ENCODE data around the gene BLM.
"Not testable (repeated sequence)": the region's sequence is repeated elsewhere in the genome, so short reads cannot be mapped to it uniquely, and the experiment has no call there.

BLM gene

GRCh38 chr15:90839187-90840071 is 122.3 kb downstream of the BLM start:
- DNase-seq (ENCODE audit: low read depth) = peak; percentile 39

DNA sequence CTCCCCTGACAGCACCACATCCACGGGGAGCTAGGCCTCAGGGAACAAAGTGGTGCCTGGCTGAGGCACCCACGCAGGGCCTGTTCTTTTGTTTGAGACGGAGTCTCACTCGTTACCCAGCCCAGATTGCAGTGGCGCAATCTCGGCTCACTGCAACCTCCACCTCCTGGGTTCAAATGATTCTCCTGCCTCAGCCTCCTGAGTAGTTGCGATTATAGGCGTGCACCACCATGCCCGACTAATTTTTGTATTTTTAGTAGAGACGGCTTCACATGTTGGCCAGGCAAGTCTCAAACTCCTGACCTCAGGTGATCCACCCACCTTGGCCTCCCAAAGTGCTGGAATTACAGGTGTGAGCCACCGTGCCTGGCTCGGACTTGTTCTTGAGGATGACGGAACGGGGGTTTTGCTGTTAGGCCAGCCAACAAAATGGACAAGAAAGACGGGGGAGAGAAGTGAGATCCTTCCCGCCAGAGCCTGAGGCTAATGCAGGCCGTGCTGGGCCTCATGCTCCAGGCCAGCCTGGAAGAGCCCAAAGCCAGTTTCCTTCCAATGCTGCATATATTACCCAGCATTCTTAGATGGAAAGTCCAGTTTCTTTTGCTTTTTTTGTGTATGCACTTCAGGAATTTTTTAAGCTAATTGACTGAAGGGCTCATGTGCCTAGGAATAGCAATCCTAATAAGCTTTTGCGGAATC is 123.2 kb downstream of the BLM start:
- no peak for DNase-seq (ENCODE audit: low read depth)
- H3K4me3 ChIP-seq (ENCODE audit: low read length) = no peak overlapping the region
- TF ChIP-seq CTCF (conservative IDR thresholded peaks at IDR 0.05; ENCODE audit: low read depth, low read length) = no peak

More at GRCh38 chr15:90839187-90840071, 122.3 kb downstream of the BLM start:
- no peak for TF ChIP-seq CTCF (conservative IDR thresholded peaks at IDR 0.05; ENCODE audit: low read depth, low read length)
- H3K4me3 ChIP-seq (ENCODE audit: low read length) = no peak overlapping the region

- DNase-seq (ENCODE audit: low read depth) = no peak
- TF ChIP-seq CTCF (conservative IDR thresholded peaks at IDR 0.05; ENCODE audit: low read depth, low read length) = no peak
- no peak overlapping the region for H3K4me3 ChIP-seq (ENCODE audit: low read length)
Observed at GRCh38 chr15:90840954-90841353, 123.8 kb downstream of the BLM start.

DNA sequence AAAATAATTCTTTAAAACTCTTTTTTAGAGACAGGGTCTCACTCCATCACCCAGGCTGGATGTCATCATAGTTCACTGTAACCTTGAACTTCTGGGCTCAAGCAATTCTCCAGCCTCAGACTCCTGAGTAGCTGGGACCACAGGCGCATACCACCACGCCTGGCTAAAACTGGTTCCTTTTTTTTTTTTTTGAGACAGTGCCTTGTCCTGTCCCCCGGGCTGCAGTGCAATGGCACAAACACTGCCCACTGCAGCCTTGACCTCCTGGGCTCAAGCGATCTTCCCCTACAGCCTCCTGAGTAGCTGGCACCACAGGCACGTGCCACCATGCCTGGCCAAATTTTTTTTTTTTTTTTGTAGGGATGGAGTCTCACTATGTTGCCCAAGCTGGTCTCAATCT is 127.5 kb downstream of the BLM start:
- no peak overlapping the region for H3K4me3 ChIP-seq (ENCODE audit: low read length)
- no peak for TF ChIP-seq CTCF (conservative IDR thresholded peaks at IDR 0.05; ENCODE audit: low read depth, low read length)
- DNase-seq (ENCODE audit: low read depth) = no peak

- no peak for TF ChIP-seq CTCF (conservative IDR thresholded peaks at IDR 0.05; ENCODE audit: low read depth, low read length)
- no peak for DNase-seq (ENCODE audit: low read depth)
- no peak overlapping the region for H3K4me3 ChIP-seq (ENCODE audit: low read length)
Observed at GRCh38 chr15:90845201-90845949, 128.2 kb downstream of the BLM start.

DNA sequence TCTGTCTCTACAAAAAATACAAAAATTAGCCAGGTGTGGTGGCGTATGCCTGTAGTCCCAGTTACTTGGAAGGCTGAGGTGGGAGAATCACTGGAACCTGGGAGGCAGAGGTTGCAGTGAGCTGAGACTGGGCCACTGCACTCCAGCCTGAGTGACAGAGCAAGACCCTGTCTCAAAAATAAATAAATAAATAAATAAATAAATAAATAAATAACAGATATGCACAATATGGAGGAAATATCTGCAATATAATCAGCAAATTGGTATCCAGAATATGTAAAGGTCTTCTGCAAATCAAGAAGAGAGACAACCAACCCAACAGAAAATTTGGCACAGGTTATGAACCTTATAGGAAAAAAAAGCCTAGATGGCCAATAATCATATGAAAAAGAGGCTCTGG is 132.3 kb downstream of the BLM start:
- not testable (repeated sequence) for H3K4me3 ChIP-seq (ENCODE audit: low read length); DNase-seq (ENCODE audit: low read depth)

DNA sequence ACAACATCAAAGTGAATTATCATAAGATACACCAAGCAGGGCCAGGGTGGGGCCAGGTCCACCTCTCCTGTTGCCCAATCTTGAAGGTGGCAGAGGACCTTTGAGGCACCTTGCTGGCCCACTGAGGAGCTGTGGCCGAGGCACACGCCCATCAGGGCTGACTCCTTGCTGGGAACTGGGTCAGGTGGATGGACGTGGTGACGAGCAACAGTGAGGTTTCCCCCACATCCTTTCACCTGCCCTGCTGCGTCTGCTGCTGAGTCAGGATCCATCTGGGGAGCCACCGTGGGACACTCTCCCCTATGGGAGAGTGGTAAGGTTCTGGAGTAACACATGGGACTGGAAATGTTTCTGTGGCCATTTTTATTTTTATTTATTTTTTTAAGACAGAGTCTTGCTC is 134.0 kb downstream of the BLM start:
- no peak for TF ChIP-seq CTCF (conservative IDR thresholded peaks at IDR 0.05; ENCODE audit: low read depth, low read length)
- H3K4me3 ChIP-seq (ENCODE audit: low read length) = no peak overlapping the region
- no peak for DNase-seq (ENCODE audit: low read depth)
